ENCODE results near the gene HEMGN. TPM values are rescaled to one million over a fixed set of nuclear protein-coding genes. Genes with fewer than 3 reads are reported as not detected.

The HEMGN gene
- total and polyA plus RNA-seq, 2 of the 13 experiments (the other 11 are each of a cell fraction or from before 2014, with no cell fraction given): not detected

DNA sequence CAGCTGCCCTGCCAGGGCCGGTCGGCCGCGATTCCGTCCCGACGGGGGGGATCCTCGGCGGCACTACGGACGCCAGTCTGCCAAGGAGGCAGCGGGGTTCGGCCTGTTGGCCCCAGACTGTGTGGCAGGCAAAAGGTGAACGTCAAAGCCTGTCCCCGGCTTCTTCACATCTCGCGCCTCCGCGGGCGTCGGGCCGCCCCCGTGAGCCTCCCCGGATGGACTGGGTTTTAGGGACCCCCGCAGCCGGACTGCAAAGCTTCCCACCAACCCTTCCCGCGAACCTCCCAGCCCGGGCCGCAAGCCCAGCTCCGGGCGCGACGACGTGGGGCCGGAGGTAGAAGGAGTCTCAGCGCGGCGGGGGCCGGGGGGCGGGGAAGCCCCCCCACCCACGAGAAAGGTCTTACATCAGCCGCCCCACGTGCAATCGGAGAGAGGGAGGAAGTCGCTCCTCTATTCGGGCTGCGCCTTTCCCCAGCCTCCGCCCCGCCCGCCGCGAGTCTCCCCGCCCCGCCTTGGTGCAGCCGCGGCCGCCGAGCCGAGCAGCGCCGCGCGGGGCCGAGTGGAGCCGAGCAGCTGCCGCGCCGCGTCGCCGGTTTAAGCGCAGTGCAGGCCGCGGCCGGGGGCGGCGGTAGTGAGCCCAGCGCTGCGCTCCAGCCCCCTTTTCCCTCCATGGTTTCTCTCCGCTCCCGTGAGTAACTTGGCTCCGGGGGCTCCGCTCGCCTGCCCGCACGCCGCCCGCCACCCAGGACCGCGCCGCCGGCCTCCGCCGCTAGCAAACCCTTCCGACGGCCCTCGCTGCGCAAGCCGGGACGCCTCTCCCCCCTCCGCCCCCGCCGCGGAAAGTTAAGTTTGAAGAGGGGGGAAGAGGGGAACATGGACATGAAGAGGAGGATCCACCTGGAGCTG lies 45.0 kb upstream of the HEMGN start, which contains the start of gene ANP32B (continued):
- TF ChIP-seq, protein P1, sequence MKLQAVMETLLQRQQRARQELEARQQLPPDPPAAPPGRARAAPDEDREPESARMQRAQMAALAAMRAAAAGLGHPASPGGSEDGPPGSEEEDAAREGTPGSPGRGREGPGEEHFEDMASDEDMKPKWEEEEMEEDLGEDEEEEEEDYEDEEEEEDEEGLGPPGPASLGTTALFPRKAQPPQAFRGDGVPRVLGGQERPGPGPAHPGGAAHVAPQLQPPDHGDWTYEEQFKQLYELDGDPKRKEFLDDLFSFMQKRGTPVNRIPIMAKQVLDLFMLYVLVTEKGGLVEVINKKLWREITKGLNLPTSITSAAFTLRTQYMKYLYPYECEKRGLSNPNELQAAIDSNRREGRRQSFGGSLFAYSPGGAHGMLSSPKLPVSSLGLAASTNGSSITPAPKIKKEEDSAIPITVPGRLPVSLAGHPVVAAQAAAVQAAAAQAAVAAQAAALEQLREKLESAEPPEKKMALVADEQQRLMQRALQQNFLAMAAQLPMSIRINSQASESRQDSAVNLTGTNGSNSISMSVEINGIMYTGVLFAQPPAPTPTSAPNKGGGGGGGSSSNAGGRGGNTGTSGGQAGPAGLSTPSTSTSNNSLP (IDR thresholded peaks at IDR 0.05; ENCODE audit: low read depth, low read length): no peak
- no peak for TF ChIP-seq ZNF782 (CRISPR knock-in tag; IDR thresholded peaks at IDR 0.05; ENCODE audit: borderline replicate concordance)
- TF ChIP-seq PHF8 (CRISPR knock-in tag; IDR thresholded peaks at IDR 0.05): peak; percentile 83
- TF ChIP-seq SAFB2 (CRISPR knock-in tag; IDR thresholded peaks at IDR 0.05; ENCODE audit: borderline replicate concordance, low read depth): 0 out of 2 replicates have a peak, but pooled peaks have one; percentile 26
- peak; percentile 79; the same call in 1 of the 2 replicates for TF ChIP-seq NRL (CRISPR knock-in tag; IDR thresholded peaks at IDR 0.05; ENCODE audit: borderline replicate concordance)
- TF ChIP-seq RFXAP (CRISPR knock-in tag; IDR thresholded peaks at IDR 0.05; ENCODE audit: borderline replicate concordance): 0 out of 2 replicates have a peak, but pooled peaks have one; percentile 24
- no peak for TF ChIP-seq ZNF556 (CRISPR knock-in tag; IDR thresholded peaks at IDR 0.05; ENCODE audit: borderline replicate concordance)
- TF ChIP-seq, protein P2, sequence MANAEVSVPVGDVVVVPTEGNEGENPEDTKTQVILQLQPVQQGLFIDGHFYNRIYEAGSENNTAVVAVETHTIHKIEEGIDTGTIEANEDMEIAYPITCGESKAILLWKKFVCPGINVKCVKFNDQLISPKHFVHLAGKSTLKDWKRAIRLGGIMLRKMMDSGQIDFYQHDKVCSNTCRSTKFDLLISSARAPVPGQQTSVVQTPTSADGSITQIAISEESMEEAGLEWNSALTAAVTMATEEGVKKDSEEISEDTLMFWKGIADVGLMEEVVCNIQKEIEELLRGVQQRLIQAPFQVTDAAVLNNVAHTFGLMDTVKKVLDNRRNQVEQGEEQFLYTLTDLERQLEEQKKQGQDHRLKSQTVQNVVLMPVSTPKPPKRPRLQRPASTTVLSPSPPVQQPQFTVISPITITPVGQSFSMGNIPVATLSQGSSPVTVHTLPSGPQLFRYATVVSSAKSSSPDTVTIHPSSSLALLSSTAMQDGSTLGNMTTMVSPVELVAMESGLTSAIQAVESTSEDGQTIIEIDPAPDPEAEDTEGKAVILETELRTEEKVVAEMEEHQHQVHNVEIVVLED (CRISPR knock-in tag; IDR thresholded peaks at IDR 0.05; ENCODE audit: borderline replicate concordance): peak; percentile 52
- TF ChIP-seq SIX4 (CRISPR knock-in tag; IDR thresholded peaks at IDR 0.05): 0 out of 2 replicates have a peak, but pooled peaks have one; percentile 11
- no peak for TF ChIP-seq ZNF230 (CRISPR knock-in tag; IDR thresholded peaks at IDR 0.05)
- peak; percentile 87 for TF ChIP-seq YY1 (IDR thresholded peaks at IDR 0.05; ENCODE audit: insufficient read depth, insufficient replicate concordance, low read depth, low read length)
- TF ChIP-seq, protein P3, sequence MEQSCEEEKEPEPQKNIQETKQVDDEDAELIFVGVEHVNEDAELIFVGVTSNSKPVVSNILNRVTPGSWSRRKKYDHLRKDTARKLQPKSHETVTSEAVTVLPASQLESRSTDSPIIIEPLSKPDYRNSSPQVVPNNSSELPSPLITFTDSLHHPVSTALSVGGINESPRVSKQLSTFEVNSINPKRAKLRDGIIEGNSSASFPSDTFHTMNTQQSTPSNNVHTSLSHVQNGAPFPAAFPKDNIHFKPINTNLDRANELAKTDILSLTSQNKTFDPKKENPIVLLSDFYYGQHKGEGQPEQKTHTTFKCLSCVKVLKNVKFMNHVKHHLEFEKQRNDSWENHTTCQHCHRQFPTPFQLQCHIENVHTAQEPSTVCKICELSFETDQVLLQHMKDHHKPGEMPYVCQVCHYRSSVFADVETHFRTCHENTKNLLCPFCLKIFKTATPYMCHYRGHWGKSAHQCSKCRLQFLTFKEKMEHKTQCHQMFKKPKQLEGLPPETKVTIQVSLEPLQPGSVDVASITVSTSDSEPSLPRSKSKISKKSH (CRISPR knock-in tag; IDR thresholded peaks at IDR 0.05; ENCODE audit: borderline replicate concordance): peak; percentile 20; the same call in 1 of the 2 replicates
- TF ChIP-seq NFE2L2 (IDR thresholded peaks at IDR 0.05; ENCODE audit: low read length): no peak
- TF ChIP-seq RAD21 (CRISPR knock-in tag; IDR thresholded peaks at IDR 0.05): peak; percentile 58
- TF ChIP-seq ZBTB7A (CRISPR knock-in tag; IDR thresholded peaks at IDR 0.05): 0 out of 2 replicates have a peak, but pooled peaks have one; percentile 24
- TF ChIP-seq, protein P4, sequence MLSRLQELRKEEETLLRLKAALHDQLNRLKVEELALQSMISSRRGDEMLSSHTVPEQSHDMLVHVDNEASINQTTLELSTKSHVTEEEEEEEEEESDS (CRISPR knock-in tag; IDR thresholded peaks at IDR 0.05; ENCODE audit: borderline replicate concordance): no peak
- TF ChIP-seq HIVEP1 (CRISPR knock-in tag; IDR thresholded peaks at IDR 0.05): peak; percentile 81
- TF ChIP-seq, protein P5, sequence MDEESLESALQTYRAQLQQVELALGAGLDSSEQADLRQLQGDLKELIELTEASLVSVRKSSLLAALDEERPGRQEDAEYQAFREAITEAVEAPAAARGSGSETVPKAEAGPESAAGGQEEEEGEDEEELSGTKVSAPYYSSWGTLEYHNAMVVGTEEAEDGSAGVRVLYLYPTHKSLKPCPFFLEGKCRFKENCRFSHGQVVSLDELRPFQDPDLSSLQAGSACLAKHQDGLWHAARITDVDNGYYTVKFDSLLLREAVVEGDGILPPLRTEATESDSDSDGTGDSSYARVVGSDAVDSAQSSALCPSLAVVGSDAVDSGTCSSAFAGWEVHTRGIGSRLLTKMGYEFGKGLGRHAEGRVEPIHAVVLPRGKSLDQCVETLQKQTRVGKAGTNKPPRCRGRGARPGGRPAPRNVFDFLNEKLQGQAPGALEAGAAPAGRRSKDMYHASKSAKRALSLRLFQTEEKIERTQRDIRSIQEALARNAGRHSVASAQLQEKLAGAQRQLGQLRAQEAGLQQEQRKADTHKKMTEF (CRISPR knock-in tag; IDR thresholded peaks at IDR 0.05): peak; percentile 81; the same call in 1 of the 2 replicates
- TF ChIP-seq, protein P6, sequence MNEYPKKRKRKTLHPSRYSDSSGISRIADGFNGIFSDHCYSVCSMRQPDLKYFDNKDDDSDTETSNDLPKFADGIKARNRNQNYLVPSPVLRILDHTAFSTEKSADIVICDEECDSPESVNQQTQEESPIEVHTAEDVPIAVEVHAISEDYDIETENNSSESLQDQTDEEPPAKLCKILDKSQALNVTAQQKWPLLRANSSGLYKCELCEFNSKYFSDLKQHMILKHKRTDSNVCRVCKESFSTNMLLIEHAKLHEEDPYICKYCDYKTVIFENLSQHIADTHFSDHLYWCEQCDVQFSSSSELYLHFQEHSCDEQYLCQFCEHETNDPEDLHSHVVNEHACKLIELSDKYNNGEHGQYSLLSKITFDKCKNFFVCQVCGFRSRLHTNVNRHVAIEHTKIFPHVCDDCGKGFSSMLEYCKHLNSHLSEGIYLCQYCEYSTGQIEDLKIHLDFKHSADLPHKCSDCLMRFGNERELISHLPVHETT (CRISPR knock-in tag; conservative IDR thresholded peaks at IDR 0.05): peak; percentile 10; the same call in 1 of the 2 replicates
- TF ChIP-seq KLF15 (CRISPR knock-in tag; IDR thresholded peaks at IDR 0.05; ENCODE audit: borderline replicate concordance): 0 out of 2 replicates have a peak, but pooled peaks have one; percentile 51
